Heart left ventricle (tissue), 13 donors: ENCODE results near the gene C20orf96.

Experiments used
- CTCF ChIP-seq, 12 donors: fragments of 200-600 bp; sonication (generic) in 4 of 12; IDR thresholded peaks; one replicate each; pipeline versions ENCODE4 v1.5.0 to v1.8.0; 2018 to 2022; ENCODE audit warnings: antibody characterized with exemption in 12 of 12, mild to moderate bottlenecking in 5 of 12
- POLR2A ChIP-seq, 2 donors: fragments of 450-650 bp; IDR thresholded peaks; one replicate each; pipeline ENCODE4 v1.6.1; 2017; ENCODE audit warnings: antibody characterized with exemption in 2 of 2, mild to moderate bottlenecking in 2 of 2, moderate library complexity in 2 of 2
- donor health status: ischemic (EF 13 %, LVEDD 7.1; RV severe dilation, severe dysfunction).
- donor health status: DM: no; HTN: yes; CAD: no.
- donor health status: DM: no; HTN: no; CAD: no.
- donor health status: ischemic (EF 25% LVEDD 6.9; RV normal size, moderate dysfunction).
- donor health status: ischemic (EF 25% LVEDD 5.7; RV mildly dilated, moderate dysfunction).
- donor health status: ischemic (EF 35%, LVEDD 5.7; RV mildly dilated, moderate dysfunction).
- donor health status: nonischemic (EF 11% LVEDD 7.7; RV severe dilation, severe dysfunction).
- donor health status: DM: yes; HTN: yes; CAD: no.
- donor health status: PGD.
- donor health status: ischemic (EF 29% LVEDD 5.4; RV normal size, mild dysfunction).
- donor health status: nonischemic (EF 23%, LVEDD 6.1; RV moderate dilation, normal function).

- TF ChIP-seq CTCF (IDR thresholded peaks at IDR 0.05) (no peak), POLR2A (IDR thresholded peaks at IDR 0.05) (no peak)
Observed at GRCh38 chr20:300345-300990, 9.9 kb upstream of the C20orf96 start.
